GM18951 (cell line): ENCODE results near the gene RWDD4.

Source experiments
- POLR2A ChIP-seq: IDR thresholded peaks from 4 replicates; pipeline ENCODE4 v1.6.1; 2011; ENCODE audit warnings: mild to moderate bottlenecking; ENCODE audit not compliant: insufficient read length, insufficient read depth; ENCODE audit errors: extremely low read depth
- in situ Hi-C: fragments of 300-500 bp; cut with MboI; formaldehyde crosslinking; loops from one replicate; pipeline ENCODE4 v1.12.0; 2022; ENCODE audit warnings: low sequenced_read_pairs, mixed read lengths, inconsistent platforms; ENCODE audit not compliant: unreplicated experiment

Gene RWDD4

GRCh38 chr4:183609151-183609550 lies 49.8 kb downstream of the RWDD4 start:
- no peak for TF ChIP-seq POLR2A
- in situ Hi-C loops: no loop called here

GRCh38 chr4:183607894-183608293 lies 51.1 kb downstream of the RWDD4 start:
- in situ Hi-C loops: no loop called here

GRCh38 chr4:183602557-183603027 lies 56.4 kb downstream of the RWDD4 start:
- in situ Hi-C loops: no loop called here
- TF ChIP-seq POLR2A: no peak

More at GRCh38 chr4:183607894-183608293, 51.1 kb downstream of the RWDD4 start:
- no peak for TF ChIP-seq POLR2A

DNA sequence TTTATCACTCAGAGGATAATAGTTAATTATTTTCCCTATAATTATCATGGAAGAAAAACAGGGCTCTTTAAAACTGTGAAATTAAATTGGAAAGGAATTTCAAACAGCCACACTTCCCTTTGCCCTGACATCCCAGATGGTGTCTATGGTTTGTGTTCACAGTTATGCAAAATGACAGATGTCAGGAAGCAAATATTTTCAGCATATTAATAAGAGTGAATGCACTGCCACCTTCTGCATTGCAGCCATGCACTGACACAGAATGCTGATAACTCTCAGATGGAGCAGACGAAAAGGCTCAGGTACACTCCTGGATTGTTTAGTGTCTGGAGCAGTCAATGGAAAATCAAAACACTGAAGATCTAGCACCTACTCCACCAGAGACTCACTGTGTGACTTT lies 57.6 kb downstream of the RWDD4 start:
- in situ Hi-C loops: no loop called here
- no peak for TF ChIP-seq POLR2A

DNA sequence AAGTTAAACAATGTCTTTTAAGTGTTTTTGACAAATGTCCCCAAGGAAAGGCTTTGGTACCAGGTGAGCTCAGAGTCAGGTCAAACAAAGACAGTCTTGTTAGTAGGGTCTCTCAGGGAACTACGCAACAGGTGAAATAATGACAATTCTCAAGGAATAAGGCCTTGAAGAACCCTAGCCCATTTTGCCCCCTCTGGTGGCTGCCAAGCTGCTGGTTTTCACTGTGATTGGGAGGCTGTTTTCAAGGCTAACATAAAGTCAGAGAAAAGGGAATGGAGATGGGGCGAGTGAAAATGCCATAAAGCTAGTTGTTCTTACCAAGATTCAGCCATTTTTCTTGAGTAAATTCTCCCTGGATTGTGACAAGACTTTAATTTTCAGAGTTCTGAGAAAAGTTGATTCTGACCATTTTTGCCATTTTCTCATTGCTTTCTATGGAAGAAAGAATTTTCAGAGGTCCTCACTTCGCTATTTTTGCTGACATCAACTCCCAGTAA lies 58.7 kb downstream of the RWDD4 start:
- in situ Hi-C loops: no loop called here
- TF ChIP-seq POLR2A: no peak

DNA sequence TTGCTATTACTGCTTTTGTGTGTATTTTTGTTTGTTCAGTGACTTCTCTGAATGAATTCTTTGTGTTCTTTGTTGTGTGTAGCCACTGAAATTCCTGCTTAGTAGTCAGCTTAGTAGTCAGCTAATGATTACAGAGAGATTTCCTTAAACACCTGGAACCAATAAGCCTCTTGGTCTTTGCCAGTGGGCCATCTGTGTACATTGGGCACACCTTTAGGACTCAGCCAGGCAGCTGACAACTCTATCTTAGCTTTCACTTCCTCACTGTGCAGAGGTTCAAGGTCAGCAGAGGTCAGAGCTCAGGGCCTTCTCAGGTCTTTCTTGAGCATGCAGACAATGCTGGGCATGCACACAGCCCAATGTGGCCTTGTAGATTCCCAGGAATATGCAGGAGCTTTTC lies 59.3 kb downstream of the RWDD4 start:
- in situ Hi-C loops: no loop called here
- no peak for TF ChIP-seq POLR2A

- in situ Hi-C loops: no loop called here
- no peak for TF ChIP-seq POLR2A
These were observed 59.7 kb downstream of the RWDD4 start for GRCh38 chr4:183599284-183599683.

GRCh38 chr4:183596067-183596757 lies 62.8 kb downstream of the RWDD4 start:
- in situ Hi-C loops: no loop called here
- no peak for TF ChIP-seq POLR2A

DNA sequence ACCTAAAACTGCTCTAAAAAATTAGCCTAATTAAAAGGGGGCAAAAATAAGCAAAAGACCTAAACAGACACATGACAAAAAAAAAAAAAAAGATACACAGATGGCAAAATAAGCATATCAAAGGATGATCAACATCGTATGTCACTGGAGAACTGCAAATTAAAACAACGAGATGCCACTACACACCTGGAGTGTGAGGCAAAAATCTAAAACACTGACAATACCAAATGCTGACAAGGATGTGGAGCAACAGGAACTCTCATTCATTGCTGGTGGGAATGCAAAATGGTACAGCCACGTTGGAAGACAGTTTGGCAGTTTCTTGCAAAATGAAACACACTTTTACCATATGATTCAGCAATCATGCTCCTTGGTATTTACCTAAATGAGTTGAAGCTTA lies 64.2 kb downstream of the RWDD4 start:
- no peak for TF ChIP-seq POLR2A
- in situ Hi-C loops: no loop called here

DNA sequence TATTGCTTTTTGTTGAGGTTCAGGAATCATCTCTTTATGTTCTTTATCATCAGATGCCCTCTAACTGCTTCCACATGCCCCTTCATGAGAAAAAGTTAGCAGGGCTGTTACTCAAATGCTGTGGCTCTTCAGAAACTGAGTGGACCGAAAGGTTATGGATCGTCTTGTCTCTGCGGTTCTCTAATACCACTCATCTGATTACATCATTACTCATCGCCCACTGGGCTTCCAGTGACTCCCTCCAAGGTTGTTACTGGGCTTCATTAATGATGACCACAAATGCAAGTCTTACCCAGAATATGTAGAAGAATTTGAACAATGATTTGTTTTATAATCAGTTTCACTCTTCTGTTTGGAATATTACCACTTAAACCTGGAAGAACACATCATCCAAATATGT lies 67.7 kb downstream of the RWDD4 start:
- TF ChIP-seq POLR2A: no peak
- in situ Hi-C loops: no loop called here
